Keratinocyte (primary cell): ENCODE measurements around the gene EXD3. TPM values are rescaled to one million over a fixed set of nuclear protein-coding genes. Genes with fewer than 3 reads are reported as not detected.

Experiments
- DNase-seq: peaks from one replicate; pipeline ENCODE4 v3.0.0-alpha.2; 2011; ENCODE audit warnings: low read depth, missing footprints, low spot score
- FAIRE-seq: peaks from 2 replicates; lab custom pipeline; 2011; peaks lifted over from hg19 to GRCh38; lab: Jason Lieb, UNC
- H2AFZ ChIP-seq: 2 replicates; pipeline ENCODE4 v1.6.0; 2012; ENCODE audit warnings: low read length, control low read depth, inconsistent platforms; ENCODE audit not compliant: control insufficient read depth
- H3K27ac ChIP-seq: 2 replicates; pipeline ENCODE4 v1.5.1; 2011; ENCODE audit warnings: low read length; ENCODE audit not compliant: control insufficient read depth, insufficient read depth
- H3K27me3 ChIP-seq: 3 replicates; pipeline ENCODE4 v1.6.0; 2011; ENCODE audit warnings: low read length; ENCODE audit not compliant: control insufficient read depth, insufficient read depth; ENCODE audit errors: extremely low read depth
- H3K36me3 ChIP-seq, 2 experiments: 2 replicates in 1 of 2; 3 replicates in 1 of 2; pipeline ENCODE4 v1.5.1; 2011; ENCODE audit warnings: low read length in 2 of 2, mild to moderate bottlenecking in 1 of 2; ENCODE audit not compliant: control insufficient read depth in 2 of 2, insufficient read depth in 2 of 2; ENCODE audit errors: extremely low read depth in 1 of 2
- H3K4me1 ChIP-seq: 3 replicates; pipeline ENCODE4 v1.5.1; 2011; ENCODE audit warnings: low read length; ENCODE audit not compliant: control insufficient read depth, insufficient read depth; ENCODE audit errors: extremely low read depth
- H3K4me2 ChIP-seq: 3 replicates; pipeline ENCODE4 v1.6.0; 2011; ENCODE audit warnings: low read depth, low read length; ENCODE audit not compliant: control insufficient read depth, insufficient read depth; ENCODE audit errors: extremely low read depth
- H3K4me3 ChIP-seq, 3 experiments: fragments of 200-600 bp in 1 of 3; sonication (generic) in 1 of 3; 2 replicates in 2 of 3; 3 replicates in 1 of 3; pipeline ENCODE4 v1.5.1; 2011 to 2016; ENCODE audit warnings: low read length in 3 of 3, mild to moderate bottlenecking in 3 of 3, control low read depth in 2 of 3, inconsistent platforms in 1 of 3, low read depth in 1 of 3, mixed read lengths in 1 of 3, mixed run types in 1 of 3, moderate library complexity in 1 of 3; ENCODE audit not compliant: control insufficient read depth in 2 of 3, insufficient read depth in 2 of 3; ENCODE audit errors: extremely low read depth in 1 of 3
- H3K79me2 ChIP-seq: 2 replicates; pipeline ENCODE4 v1.6.0; 2012; ENCODE audit warnings: low read length; ENCODE audit not compliant: control insufficient read depth, insufficient read depth
- H3K9ac ChIP-seq: 3 replicates; pipeline ENCODE4 v1.6.0; 2011; ENCODE audit warnings: low read length; ENCODE audit not compliant: control insufficient read depth, insufficient read depth; ENCODE audit errors: extremely low read depth
- H3K9me1 ChIP-seq: 3 replicates; pipeline ENCODE4 v1.6.0; 2011; ENCODE audit warnings: low read length; ENCODE audit not compliant: control insufficient read depth, insufficient read depth; ENCODE audit errors: extremely low read depth
- H3K9me3 ChIP-seq: 2 replicates; pipeline ENCODE4 v1.5.1; 2012; ENCODE audit warnings: low read depth, low read length; ENCODE audit not compliant: control insufficient read depth
- H4K20me1 ChIP-seq: 3 replicates; pipeline ENCODE4 v1.6.0; 2011; ENCODE audit warnings: low read length; ENCODE audit not compliant: control insufficient read depth, insufficient read depth; ENCODE audit errors: extremely low read depth
- CTCF ChIP-seq, 3 experiments: IDR thresholded peaks in 1 of 3; conservative IDR thresholded peaks in 1 of 3; optimal IDR thresholded peaks in 1 of 3; 2 replicates in 2 of 3; 3 replicates in 1 of 3; pipeline versions ENCODE3 to v1.5.1; 2011; ENCODE audit warnings: low read length in 3 of 3, mild to moderate bottlenecking in 3 of 3, moderate library complexity in 2 of 3, control low read depth in 1 of 3, inconsistent platforms in 1 of 3; ENCODE audit not compliant: insufficient read depth in 2 of 3; ENCODE audit errors: extremely low read depth in 1 of 3
- EZH2 ChIP-seq: IDR thresholded peaks from one replicate; pipeline ENCODE4 v1.6.1; 2012; ENCODE audit warnings: inconsistent platforms, mild to moderate bottlenecking, low read length, moderate library complexity
- dilution Hi-C: fragments of 300-500 bp; cut with MboI; formaldehyde crosslinking; loops from one replicate; pipeline ENCODE4 v1.7.0; 2020; ENCODE audit warnings: low sequenced_read_pairs; ENCODE audit not compliant: extremely low pct_ligation_motif_present
- polyA plus RNA-seq, 5 experiments: library from polyadenylated mRNA; depleted of rRNA in 3 of 5; stranded (reverse) in 3 of 5; stranded (forward) in 1 of 5; unstranded in 1 of 5; fragments of >200 nt; gene quantifications; 1 replicate in 1 of 5; 2 replicates in 3 of 5; 3 replicates in 1 of 5; pipeline versions ENCODE4 v1.2.1 to v1.2.3, GENCODE V29; 2011 to 2012; ENCODE audit warnings: missing spikeins in 2 of 5, low read depth in 1 of 5, low replicate concordance in 1 of 5

The EXD3 gene
- polyA plus RNA-seq, 1 donor (not counting 4 experiments of a cell fraction or from before 2014, with no cell fraction given): 1.5 TPM

GRCh38 chr9:137349471-137350033 lies 73.4 kb downstream of the EXD3 start:
- Histone ChIP-seq H3K4me2 (no peak overlapping the region), H3K4me1 (no peaks in the 10 kb centered on the region), H3K27me3 (no peaks in the 10 kb centered on the region), H3K4me3 (no peak overlapping the region), H4K20me1 (no peaks in the 10 kb centered on the region), H3K9me1 (no peaks in the 10 kb centered on the region), H3K9ac (no peak overlapping the region), H3K36me3 (no peaks in the 10 kb centered on the region), H3K27ac (no peak overlapping the region), H2AFZ (no peak overlapping the region), H3K9me3 (no peaks in the 10 kb centered on the region), H3K79me2 (no peaks in the 10 kb centered on the region)
- dilution Hi-C loops: no loop called here
- DNase-seq (no peak), FAIRE-seq (no peak)
- TF ChIP-seq EZH2: no peak

GRCh38 chr9:137348769-137349470 lies 74.0 kb downstream of the EXD3 start:
- Histone ChIP-seq H3K4me2 (no peak overlapping the region), H2AFZ (no peak overlapping the region), H3K27ac (no peak overlapping the region), H3K79me2 (no peaks in the 10 kb centered on the region), H4K20me1 (no peaks in the 10 kb centered on the region), H3K9me3 (no peaks in the 10 kb centered on the region), H3K4me3 (no peak overlapping the region), H3K36me3 (no peaks in the 10 kb centered on the region), H3K27me3 (no peaks in the 10 kb centered on the region), H3K9ac (no peak overlapping the region), H3K4me1 (no peaks in the 10 kb centered on the region), H3K9me1 (no peaks in the 10 kb centered on the region)
- FAIRE-seq: no peak
- dilution Hi-C loops: no loop called here
- no peak for TF ChIP-seq EZH2
- no peak for TF ChIP-seq CTCF (optimal IDR thresholded peaks at IDR 0.05 in 1 of 3, IDR thresholded peaks at IDR 0.05 in 1 of 3, conservative IDR thresholded peaks at IDR 0.05 in 1 of 3; ENCODE audit: extremely low read depth in 1 of 3, insufficient read depth in 2 of 3, low read length in 3 of 3)
- no peak for DNase-seq
